Astrocyte (in vitro differentiated cells and primary cell): ENCODE measurements around the gene CDC6. TPM values are rescaled to one million over a fixed set of nuclear protein-coding genes. Genes with fewer than 3 reads are reported as not detected.
A peak's percentile ranks its signal among the peaks of the same experiment; 100 is the strongest.

Experiments
- DNase-seq: peaks from one replicate; pipeline ENCODE4 v3.0.0-alpha.2; 2010; ENCODE audit warnings: low read depth
- FAIRE-seq: peaks from 2 replicates; lab custom pipeline; 2011; peaks lifted over from hg19 to GRCh38; lab: Jason Lieb, UNC
- H2AFZ ChIP-seq: 2 replicates; pipeline ENCODE4 v1.6.0; 2012; ENCODE audit warnings: low read depth, low read length, inconsistent platforms
- H3K27ac ChIP-seq: 2 replicates; pipeline ENCODE4 v1.5.1; 2011; ENCODE audit warnings: low read depth, low read length, inconsistent platforms
- H3K27me3 ChIP-seq: 2 replicates; pipeline ENCODE4 v1.6.0; 2011; ENCODE audit warnings: low read length, inconsistent platforms; ENCODE audit not compliant: insufficient read depth
- H3K36me3 ChIP-seq: 2 replicates; pipeline ENCODE4 v1.5.1; 2011; ENCODE audit warnings: low read length, inconsistent platforms; ENCODE audit not compliant: insufficient read depth
- H3K4me1 ChIP-seq: 2 replicates; pipeline ENCODE4 v1.5.1; 2011; ENCODE audit warnings: low read length, inconsistent platforms; ENCODE audit not compliant: insufficient read depth
- H3K4me2 ChIP-seq: 2 replicates; pipeline ENCODE4 v1.6.0; 2012; ENCODE audit warnings: low read length, inconsistent platforms
- H3K4me3 ChIP-seq: 2 replicates; pipeline ENCODE4 v1.5.1; 2011; ENCODE audit warnings: low read depth, mild to moderate bottlenecking, low read length, inconsistent platforms; ENCODE audit not compliant: insufficient read depth
- H3K79me2 ChIP-seq: 2 replicates; pipeline ENCODE4 v1.6.0; 2012; ENCODE audit warnings: mild to moderate bottlenecking, low read length, inconsistent platforms; ENCODE audit not compliant: insufficient read depth
- H3K9ac ChIP-seq: 2 replicates; pipeline ENCODE4 v1.6.0; 2012; ENCODE audit warnings: mild to moderate bottlenecking, low read length, inconsistent platforms
- H3K9me3 ChIP-seq: 2 replicates; pipeline ENCODE4 v1.5.1; 2012; ENCODE audit warnings: low read depth, mild to moderate bottlenecking, low read length, inconsistent platforms; ENCODE audit not compliant: insufficient read depth
- H4K20me1 ChIP-seq: 2 replicates; pipeline ENCODE4 v1.6.0; 2012; ENCODE audit warnings: low read length, inconsistent platforms; ENCODE audit not compliant: insufficient read depth
- H3K27ac Mint-ChIP-seq: one replicate; pipeline ENCODE4 v1.8.0; 2021; ENCODE audit warnings: mild to moderate bottlenecking, mixed read lengths; ENCODE audit not compliant: unreplicated experiment
- H3K27me3 Mint-ChIP-seq: one replicate; pipeline ENCODE4 v1.8.0; 2021; ENCODE audit warnings: low read depth, mixed read lengths; ENCODE audit not compliant: unreplicated experiment
- H3K36me3 Mint-ChIP-seq: one replicate; pipeline ENCODE4 v1.8.0; 2021; ENCODE audit warnings: low read depth, mixed read lengths; ENCODE audit not compliant: unreplicated experiment
- H3K4me1 Mint-ChIP-seq: one replicate; pipeline ENCODE4 v1.8.0; 2021; ENCODE audit warnings: low read depth, mixed read lengths; ENCODE audit not compliant: unreplicated experiment
- H3K4me3 Mint-ChIP-seq: one replicate; pipeline ENCODE4 v1.8.0; 2021; ENCODE audit warnings: mild to moderate bottlenecking, moderate library complexity, mixed read lengths; ENCODE audit not compliant: unreplicated experiment
- H3K9me3 Mint-ChIP-seq: one replicate; pipeline ENCODE4 v1.8.0; 2021; ENCODE audit warnings: mild to moderate bottlenecking, mixed read lengths; ENCODE audit not compliant: unreplicated experiment
- CTCF ChIP-seq: IDR thresholded peaks from 2 replicates; pipeline ENCODE4 v1.5.1; 2011; ENCODE audit warnings: low read depth, mild to moderate bottlenecking, inconsistent platforms, low read length, moderate library complexity; ENCODE audit not compliant: insufficient read depth
- EZH2 ChIP-seq: IDR thresholded peaks from 2 replicates; pipeline ENCODE4 v1.6.1; 2012; ENCODE audit warnings: mild to moderate bottlenecking, low read length, inconsistent platforms; ENCODE audit not compliant: insufficient read depth
- total RNA-seq: library from RNA; stranded (reverse); gene quantifications from 2 replicates; pipeline ENCODE4 v1.2.1, GENCODE V29; 2021

The CDC6 gene
- total RNA-seq, 1 donor from 2014 or later: 14.4 TPM

GRCh38 chr17:40312893-40313667, 25.4 kb downstream of the CDC6 start:
- Mint-ChIP-seq H3K4me1 (peaks cover 49% of the 10 kb centered on the region), H3K36me3 (peaks cover 2% of the 10 kb centered on the region), H3K4me3 (peak overlapping the region; percentile 43), H3K9me3 (no peaks in the 10 kb centered on the region), H3K27me3 (no peaks in the 10 kb centered on the region), H3K27ac (peak overlapping the region; percentile 75)
- Histone ChIP-seq H4K20me1 (no peaks in the 10 kb centered on the region), H3K27me3 (no peaks in the 10 kb centered on the region), H3K4me2 (peak overlapping the region; percentile 47), H3K36me3 (no peaks in the 10 kb centered on the region), H3K9me3 (no peaks in the 10 kb centered on the region), H3K9ac (no peak overlapping the region), H3K4me3 (no peak overlapping the region), H3K79me2 (no peaks in the 10 kb centered on the region), H3K4me1 (peaks cover 74% of the 10 kb centered on the region), H2AFZ (no peak overlapping the region), H3K27ac (no peak overlapping the region)
- TF ChIP-seq EZH2 (no peak), CTCF (no peak)
- DNase-seq (no peak), FAIRE-seq (no peak)

- H3K36me3 ChIP-seq: no peaks in the 10 kb centered on the region
- H3K4me3 ChIP-seq: no peak overlapping the region
- Mint-ChIP-seq H3K4me3 (peak overlapping the region; percentile 43), H3K27ac (peak overlapping the region; percentile 94), H3K9me3 (no peaks in the 10 kb centered on the region), H3K36me3 (peaks cover 2% of the 10 kb centered on the region), H3K27me3 (no peaks in the 10 kb centered on the region), H3K4me1 (peaks cover 49% of the 10 kb centered on the region)
- peaks cover 8% of the 10 kb centered on the region for H3K79me2 ChIP-seq
- H3K9me3 ChIP-seq: no peaks in the 10 kb centered on the region
- DNase-seq: no peak
- H2AFZ ChIP-seq: no peak overlapping the region
- peaks cover 3% of the 10 kb centered on the region for H4K20me1 ChIP-seq
- H3K27me3 ChIP-seq: no peaks in the 10 kb centered on the region
- peaks cover 75% of the 10 kb centered on the region for H3K4me1 ChIP-seq
- FAIRE-seq: no peak
- no peak overlapping the region for H3K27ac ChIP-seq
- peak overlapping the region; percentile 72 for H3K4me2 ChIP-seq
- no peak overlapping the region for H3K9ac ChIP-seq
- TF ChIP-seq EZH2: no peak
- no peak for TF ChIP-seq CTCF
Measured at GRCh38 chr17:40313668-40314583, 26.2 kb downstream of the CDC6 start.
